ENCODE measurements around the gene ESPL1.
A peak's percentile ranks its signal among the peaks of the same experiment; 100 is the strongest.
"Not testable (repeated sequence)": the region's sequence is repeated elsewhere in the genome, so short reads cannot be mapped to it uniquely, and the experiment has no call there.

The ESPL1 gene

DNA sequence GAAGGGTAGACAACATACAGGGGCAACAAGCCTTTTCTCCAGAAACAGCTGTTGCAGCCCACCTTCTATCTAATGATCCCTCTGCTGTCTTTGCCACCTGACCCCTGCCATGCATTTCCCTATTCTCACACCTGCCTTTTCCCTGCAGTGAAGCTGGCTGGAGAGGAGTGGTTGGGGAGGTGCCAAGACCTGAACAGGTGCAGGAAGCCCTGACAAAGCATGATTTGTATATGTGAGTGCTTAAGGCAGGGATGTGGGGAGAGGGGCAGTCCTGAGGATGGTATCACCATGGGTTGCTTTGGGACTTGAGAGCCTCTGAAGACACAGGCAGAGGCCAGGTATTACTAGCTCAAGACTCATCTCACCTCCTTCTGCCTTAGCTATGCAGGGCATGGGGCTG lies 24.3 kb downstream of the ESPL1 start:
- Histone ChIP-seq H3K9me2 (replicated peaks; ENCODE audit: insufficient read depth, low read length) (no peaks in the 10 kb centered on the region), H3K9me3 (ENCODE audit: insufficient read depth, low read length) (no peaks in the 10 kb centered on the region), H2AFZ (ENCODE audit: low read depth, low read length, severe bottlenecking) (no peak overlapping the region), H3K4me2 (ENCODE audit: low read depth, low read length, poor library complexity, severe bottlenecking) (no peak overlapping the region), H3K36me3 (ENCODE audit: low read length) (0 out of 2 replicates have a peak, but pooled peaks cover 9% of the 10 kb centered on the region), H3K9ac (ENCODE audit: low read length) (no peak overlapping the region), H3K79me2 (ENCODE audit: insufficient read depth, low read length) (peaks cover 19% of the 10 kb centered on the region), H3K27ac (ENCODE audit: low read depth, low read length) (no peak overlapping the region), H3K4me3 (ENCODE audit: insufficient read depth, low read length, poor library complexity, severe bottlenecking) (no peak overlapping the region), H4K20me1 (ENCODE audit: low read depth, low read length) (no peaks in the 10 kb centered on the region), H3K27me3 (ENCODE audit: low read length) (no peaks in the 10 kb centered on the region), H3F3A (ENCODE audit: insufficient read depth) (peaks cover 4% of the 10 kb centered on the region; the same call in 1 of the 2 replicates)
- TF ChIP-seq, protein P1, sequence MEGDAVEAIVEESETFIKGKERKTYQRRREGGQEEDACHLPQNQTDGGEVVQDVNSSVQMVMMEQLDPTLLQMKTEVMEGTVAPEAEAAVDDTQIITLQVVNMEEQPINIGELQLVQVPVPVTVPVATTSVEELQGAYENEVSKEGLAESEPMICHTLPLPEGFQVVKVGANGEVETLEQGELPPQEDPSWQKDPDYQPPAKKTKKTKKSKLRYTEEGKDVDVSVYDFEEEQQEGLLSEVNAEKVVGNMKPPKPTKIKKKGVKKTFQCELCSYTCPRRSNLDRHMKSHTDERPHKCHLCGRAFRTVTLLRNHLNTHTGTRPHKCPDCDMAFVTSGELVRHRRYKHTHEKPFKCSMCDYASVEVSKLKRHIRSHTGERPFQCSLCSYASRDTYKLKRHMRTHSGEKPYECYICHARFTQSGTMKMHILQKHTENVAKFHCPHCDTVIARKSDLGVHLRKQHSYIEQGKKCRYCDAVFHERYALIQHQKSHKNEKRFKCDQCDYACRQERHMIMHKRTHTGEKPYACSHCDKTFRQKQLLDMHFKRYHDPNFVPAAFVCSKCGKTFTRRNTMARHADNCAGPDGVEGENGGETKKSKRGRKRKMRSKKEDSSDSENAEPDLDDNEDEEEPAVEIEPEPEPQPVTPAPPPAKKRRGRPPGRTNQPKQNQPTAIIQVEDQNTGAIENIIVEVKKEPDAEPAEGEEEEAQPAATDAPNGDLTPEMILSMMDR (IDR thresholded peaks at IDR 0.05; ENCODE audit: insufficient read depth, low read length, poor library complexity, severe bottlenecking): no peak
- no peak for TF ChIP-seq EZH2phosphoT487 (conservative IDR thresholded peaks at IDR 0.05; ENCODE audit: low read length)

DNA sequence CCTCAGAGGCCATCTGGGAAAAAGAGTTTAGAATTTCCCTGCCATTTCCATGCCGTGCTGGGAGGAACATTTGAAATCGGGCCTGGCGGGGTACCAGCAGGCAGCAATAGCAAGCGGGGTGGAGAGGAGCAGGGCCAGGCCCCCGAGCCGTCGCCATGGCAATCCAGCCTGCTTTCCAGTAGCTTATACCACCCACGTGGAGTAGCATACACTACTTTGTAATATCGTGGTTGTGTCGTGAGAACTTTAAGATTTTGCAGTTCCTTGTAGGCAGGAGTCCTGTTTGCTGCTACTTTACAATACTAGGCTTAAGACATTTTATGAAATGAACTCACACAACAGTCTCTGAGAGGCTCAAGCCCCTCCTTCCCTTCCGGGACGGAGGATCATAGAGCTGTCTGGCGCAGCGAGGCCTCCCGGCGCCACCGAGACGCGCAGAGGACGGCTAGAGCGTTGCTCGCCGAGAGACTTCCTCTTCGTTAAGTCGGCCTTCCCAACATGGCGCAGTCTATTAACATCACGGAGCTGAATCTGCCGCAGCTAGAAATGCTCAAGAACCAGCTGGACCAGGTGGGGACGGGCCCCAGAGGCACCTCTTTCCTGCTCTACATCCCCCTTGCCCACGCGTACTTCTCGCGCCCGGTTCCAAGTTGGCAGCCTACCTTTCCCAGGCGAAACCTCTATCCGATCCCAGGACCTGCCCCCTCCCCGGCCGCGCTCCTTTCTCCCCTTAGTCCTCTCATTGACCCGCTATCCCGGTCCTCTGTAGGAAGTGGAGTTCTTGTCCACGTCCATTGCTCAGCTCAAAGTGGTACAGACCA lies 27.2 kb downstream of the ESPL1 start, which contains the start of gene PFDN5:
Gene PFDN5 (plus strand): TSS at position 473 of the 821 bp plus-strand sequence. CDS start 26 bp downstream, at position 499.
- H2AFZ ChIP-seq (ENCODE audit: low read depth, low read length, severe bottlenecking): peak within 1 kb of the TSS; percentile 79
- TF ChIP-seq EZH2phosphoT487 (conservative IDR thresholded peaks at IDR 0.05; ENCODE audit: low read length): no peak
- TF ChIP-seq, protein P1 (IDR thresholded peaks at IDR 0.05; ENCODE audit: insufficient read depth, low read length, poor library complexity, severe bottlenecking): no peak
- peak within 1 kb of the TSS; percentile 87 for H3K9ac ChIP-seq (ENCODE audit: low read length)
- peaks cover 23% of the 10 kb centered on the region for H3K79me2 ChIP-seq (ENCODE audit: insufficient read depth, low read length)
- H3K27ac ChIP-seq (ENCODE audit: low read depth, low read length): peak within 1 kb of the TSS; percentile 52
- no peaks in the 10 kb centered on the region for H3K9me2 ChIP-seq (replicated peaks; ENCODE audit: insufficient read depth, low read length)
- H3K27me3 ChIP-seq (ENCODE audit: low read length): no peaks in the 10 kb centered on the region
- 0 out of 2 replicates have a peak, but pooled peaks cover 3% of the 10 kb centered on the region for H3K36me3 ChIP-seq (ENCODE audit: low read length)
- peak within 1 kb of the TSS; percentile 85 for H3K4me2 ChIP-seq (ENCODE audit: low read depth, low read length, poor library complexity, severe bottlenecking)
- H4K20me1 ChIP-seq (ENCODE audit: low read depth, low read length): no peaks in the 10 kb centered on the region
- peaks cover 19% of the 10 kb centered on the region for H3F3A ChIP-seq (ENCODE audit: insufficient read depth)
- H3K9me3 ChIP-seq (ENCODE audit: insufficient read depth, low read length): no peaks in the 10 kb centered on the region
- peak within 1 kb of the TSS; percentile 89 for H3K4me3 ChIP-seq (ENCODE audit: insufficient read depth, low read length, poor library complexity, severe bottlenecking)

DNA sequence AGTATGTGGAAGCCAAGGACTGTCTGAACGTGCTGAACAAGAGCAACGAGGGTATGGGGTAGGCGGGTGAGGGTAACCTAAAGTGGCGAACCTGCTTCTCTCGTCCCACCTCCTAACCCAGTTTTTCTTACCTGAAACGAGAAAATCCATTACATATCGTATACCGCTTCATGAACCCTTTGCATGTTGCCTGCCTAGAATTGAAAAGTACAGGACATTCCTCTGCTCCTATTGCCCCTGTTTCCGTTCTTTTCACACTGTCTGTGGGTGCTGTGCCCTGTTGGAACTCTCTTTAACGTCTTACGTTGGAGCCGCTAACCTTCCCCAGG lies 27.8 kb downstream of the ESPL1 start:
- H3F3A ChIP-seq (ENCODE audit: insufficient read depth): peaks cover 19% of the 10 kb centered on the region
- H3K9ac ChIP-seq (ENCODE audit: low read length): peak overlapping the region; percentile 87
- H2AFZ ChIP-seq (ENCODE audit: low read depth, low read length, severe bottlenecking): peak overlapping the region; percentile 79
- H3K27ac ChIP-seq (ENCODE audit: low read depth, low read length): peak overlapping the region; percentile 25; the same call in 1 of the 2 replicates
- H4K20me1 ChIP-seq (ENCODE audit: low read depth, low read length): no peaks in the 10 kb centered on the region
- H3K79me2 ChIP-seq (ENCODE audit: insufficient read depth, low read length): peaks cover 28% of the 10 kb centered on the region
- H3K4me2 ChIP-seq (ENCODE audit: low read depth, low read length, poor library complexity, severe bottlenecking): peak overlapping the region; percentile 85
- H3K9me2 ChIP-seq (replicated peaks; ENCODE audit: insufficient read depth, low read length): no peaks in the 10 kb centered on the region
- H3K9me3 ChIP-seq (ENCODE audit: insufficient read depth, low read length): no peaks in the 10 kb centered on the region
- no peak for TF ChIP-seq EZH2phosphoT487 (conservative IDR thresholded peaks at IDR 0.05; ENCODE audit: low read length)
- TF ChIP-seq, protein P1 (IDR thresholded peaks at IDR 0.05; ENCODE audit: insufficient read depth, low read length, poor library complexity, severe bottlenecking): no peak
- H3K27me3 ChIP-seq (ENCODE audit: low read length): no peaks in the 10 kb centered on the region
- no peaks in the 10 kb centered on the region for H3K36me3 ChIP-seq (ENCODE audit: low read length)
- H3K4me3 ChIP-seq (ENCODE audit: insufficient read depth, low read length, poor library complexity, severe bottlenecking): peak overlapping the region; percentile 89

DNA sequence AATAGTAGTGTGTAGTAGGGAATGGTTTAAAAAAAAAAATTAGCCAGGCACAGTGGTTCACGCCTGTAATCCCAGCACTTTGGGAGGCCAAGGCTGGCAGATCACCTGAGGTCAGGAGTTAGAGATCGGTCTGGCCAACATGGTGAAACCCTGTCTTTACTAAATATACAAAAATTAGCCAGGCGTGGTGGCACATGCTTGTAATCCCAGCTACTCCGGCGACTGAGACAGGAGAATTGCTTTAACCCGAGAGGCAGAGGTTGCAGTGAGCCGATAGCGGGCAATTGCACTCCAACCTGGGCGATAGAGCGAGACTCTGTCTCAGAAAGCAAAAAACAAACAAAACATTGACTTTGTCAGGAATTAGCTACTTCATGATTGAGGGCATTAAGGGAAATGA lies 29.0 kb downstream of the ESPL1 start:
- H3K27ac ChIP-seq (ENCODE audit: low read depth, low read length): not testable (repeated sequence)

More for the DNA sequence above, 29.0 kb downstream of the ESPL1 start:
- H3K27me3 ChIP-seq (ENCODE audit: low read length); H2AFZ ChIP-seq (ENCODE audit: low read depth, low read length, severe bottlenecking); H3K9me3 ChIP-seq (ENCODE audit: insufficient read depth, low read length); H3K36me3 ChIP-seq (ENCODE audit: low read length); H4K20me1 ChIP-seq (ENCODE audit: low read depth, low read length); H3K4me3 ChIP-seq (ENCODE audit: insufficient read depth, low read length, poor library complexity, severe bottlenecking); H3K9me2 ChIP-seq (replicated peaks; ENCODE audit: insufficient read depth, low read length); H3K9ac ChIP-seq (ENCODE audit: low read length): not testable (repeated sequence)
- Histone ChIP-seq H3K79me2 (ENCODE audit: insufficient read depth, low read length) (peaks cover 28% of the 10 kb centered on the region), H3F3A (ENCODE audit: insufficient read depth) (peaks cover 19% of the 10 kb centered on the region), H3K4me2 (ENCODE audit: low read depth, low read length, poor library complexity, severe bottlenecking) (peak overlapping the region; percentile 85)
